ENCODE results near the gene TP53I3. TPM values are rescaled to one million over a fixed set of nuclear protein-coding genes. Genes with fewer than 3 reads are reported as not detected.

The TP53I3 gene, protein sequence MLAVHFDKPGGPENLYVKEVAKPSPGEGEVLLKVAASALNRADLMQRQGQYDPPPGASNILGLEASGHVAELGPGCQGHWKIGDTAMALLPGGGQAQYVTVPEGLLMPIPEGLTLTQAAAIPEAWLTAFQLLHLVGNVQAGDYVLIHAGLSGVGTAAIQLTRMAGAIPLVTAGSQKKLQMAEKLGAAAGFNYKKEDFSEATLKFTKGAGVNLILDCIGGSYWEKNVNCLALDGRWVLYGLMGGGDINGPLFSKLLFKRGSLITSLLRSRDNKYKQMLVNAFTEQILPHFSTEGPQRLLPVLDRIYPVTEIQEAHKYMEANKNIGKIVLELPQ
- 173 to 230 TPM (median 191 TPM) in 5 replicates for total RNA-seq (2022; extraction: Qiagen RNA extraction)

DNA sequence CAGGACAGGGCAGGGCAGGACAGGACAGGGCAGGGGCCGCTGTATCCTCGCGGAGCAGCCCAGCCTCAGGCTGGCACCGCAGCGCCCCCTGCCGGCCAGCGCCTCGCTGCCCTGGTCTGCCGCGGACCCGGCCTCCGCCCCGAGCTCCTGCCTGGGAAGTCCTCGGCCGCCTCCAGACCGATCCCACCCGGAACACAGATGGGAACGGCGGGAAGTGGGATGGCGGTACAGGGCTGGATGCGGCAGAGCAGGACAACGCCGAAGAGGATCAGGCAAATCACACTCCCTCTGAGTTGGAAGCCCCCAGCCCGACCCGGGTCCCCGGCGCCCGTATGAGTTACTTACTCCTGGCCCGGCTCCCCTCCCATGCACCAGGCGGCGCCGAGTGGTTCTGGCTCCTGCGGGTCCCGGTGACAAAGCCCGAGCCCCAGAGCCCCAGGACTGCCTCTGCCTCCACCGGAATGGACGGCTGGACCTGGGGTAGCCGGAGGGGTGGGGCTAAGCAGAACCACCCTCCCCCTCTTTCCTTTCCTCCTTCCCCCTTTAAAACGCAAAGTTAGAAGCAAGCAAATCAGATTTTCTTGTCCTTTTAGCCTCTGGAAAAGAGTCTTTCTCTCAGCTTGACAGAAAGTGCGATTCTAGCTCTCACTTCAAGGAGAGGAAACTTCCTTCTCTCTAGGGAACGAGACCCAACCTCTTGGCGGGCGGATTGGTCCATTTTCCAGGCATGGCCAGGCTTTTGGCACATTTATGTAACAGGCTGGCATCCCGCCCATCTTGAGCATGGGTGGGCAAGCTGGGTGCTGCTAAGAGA lies at the start of gene TP53I3:
TSS of gene TP53I3 (minus strand) at position 449 of the 814 bp plus-strand sequence. CDS start 508 bp downstream, outside the sequence.

DNA sequence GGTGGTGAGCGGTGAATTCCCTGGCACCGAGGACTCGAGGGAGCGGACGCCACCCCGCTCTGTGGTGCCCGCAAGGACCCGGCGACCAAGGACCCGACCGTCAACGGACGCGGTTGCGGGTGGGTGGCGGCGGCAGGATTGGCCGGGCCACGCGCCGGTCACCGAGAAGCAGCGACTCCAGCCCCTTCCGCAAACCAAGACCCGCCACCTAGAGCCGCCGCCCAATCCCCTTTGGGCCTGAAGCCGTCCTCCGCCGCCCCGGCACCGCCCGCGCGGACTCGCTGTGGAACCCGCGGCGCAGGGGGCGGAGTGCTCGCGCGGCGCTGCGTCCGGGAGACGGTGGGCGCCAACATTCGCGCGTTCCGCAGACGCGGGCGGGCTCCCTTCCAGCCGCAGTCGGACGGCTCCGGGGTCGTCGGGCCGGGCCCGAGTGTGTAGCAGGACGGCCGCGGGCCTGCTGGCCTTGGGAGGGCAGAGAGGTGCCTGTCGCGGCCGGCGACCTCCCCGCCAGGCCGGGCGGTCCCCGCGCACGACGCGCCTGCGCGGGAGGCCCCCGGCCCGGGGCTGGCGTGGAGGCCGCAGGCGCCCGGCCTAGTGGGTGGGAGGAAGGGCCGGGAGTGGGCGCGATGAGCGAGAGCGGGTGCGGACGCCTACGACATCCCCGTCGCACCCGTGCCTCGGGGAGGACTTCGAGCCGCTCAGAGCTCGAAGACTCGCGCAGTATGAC lies 38.7 kb upstream of the TP53I3 start, which contains the start of the genes FAM228B and PFN4:
TSS of gene FAM228B (plus strand) at position 275 of the 727 bp plus-strand sequence. CDS start 893 bp downstream, outside the sequence.
TSS of gene PFN4 (minus strand) at position 140 of the 727 bp plus-strand sequence. CDS start 799 bp downstream, outside the sequence.

DNA sequence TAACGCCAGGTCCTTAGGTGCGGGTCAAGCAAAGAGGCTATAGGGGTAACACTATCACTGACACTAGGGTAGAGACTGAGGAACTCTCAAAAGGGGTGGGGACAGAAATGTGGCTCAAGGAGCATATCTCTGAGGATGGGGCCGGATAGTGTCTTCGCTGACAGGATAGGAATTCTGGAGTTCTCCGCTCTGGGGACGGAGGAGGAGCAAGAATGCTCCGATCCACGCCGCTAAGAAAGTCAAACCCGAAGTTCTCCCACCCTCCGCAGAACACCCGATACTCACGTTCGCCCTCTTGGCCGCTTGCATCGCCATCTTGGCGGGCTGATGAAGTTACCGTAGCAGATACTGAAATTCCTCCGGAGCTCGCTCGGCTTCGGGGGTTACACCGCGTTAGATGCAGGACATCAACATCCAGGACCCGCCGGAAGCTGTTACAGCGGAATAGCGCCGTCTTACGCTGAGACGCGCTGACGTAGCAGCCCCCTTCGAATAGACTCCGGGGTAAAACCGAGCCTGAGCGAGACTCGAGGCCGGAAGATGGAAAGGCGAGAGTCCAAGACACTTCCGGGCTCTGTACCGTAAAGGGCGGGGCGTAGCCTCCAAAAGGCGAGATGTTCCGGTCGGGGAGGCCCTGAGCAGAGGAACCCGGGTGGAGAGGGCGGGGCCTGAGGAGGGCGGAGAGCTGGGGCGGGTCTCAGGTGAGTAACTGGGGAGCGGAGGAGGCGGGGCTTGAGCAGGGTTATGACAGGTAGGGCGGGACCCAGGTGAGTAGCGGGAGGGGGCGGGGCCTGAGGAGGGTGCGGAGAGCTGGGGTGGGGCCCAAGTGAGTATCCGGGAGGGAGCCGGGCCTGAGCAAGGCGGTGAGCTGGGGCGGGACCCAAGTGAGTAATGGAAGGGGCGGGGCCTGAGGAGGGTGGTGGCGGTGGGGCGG lies 8.5 kb downstream of the TP53I3 start, which contains the start of gene SF3B6:
TSS of gene SF3B6 (minus strand) at position 412 of the 934 bp plus-strand sequence. CDS start at position 315, 97 bp downstream.

DNA sequence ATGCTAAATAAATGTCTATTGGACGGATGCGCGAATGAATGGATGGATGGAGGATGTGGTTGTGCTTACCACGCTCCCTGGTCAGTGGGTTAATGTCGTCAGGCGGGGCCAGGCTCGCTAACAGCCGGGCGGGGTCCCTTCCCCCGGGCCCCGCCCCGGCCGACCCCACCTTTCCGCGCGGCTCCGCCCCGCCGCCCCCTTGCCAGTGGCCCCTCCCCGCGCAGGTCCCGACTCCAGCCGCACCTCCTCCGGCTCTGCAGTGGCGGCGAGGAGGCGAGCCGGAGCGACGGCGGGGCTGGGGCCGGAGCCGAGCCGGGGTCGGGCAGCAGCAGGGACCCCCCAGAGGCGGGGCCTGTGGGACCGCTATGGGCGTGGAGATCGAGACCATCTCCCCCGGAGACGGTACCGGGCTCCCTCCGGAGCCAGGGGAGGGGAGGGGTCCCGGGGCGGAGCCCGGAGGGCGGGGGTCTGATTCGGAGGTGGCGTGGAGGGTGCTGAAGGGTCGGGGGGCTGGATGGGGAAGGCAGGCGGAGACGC lies 35.1 kb downstream of the TP53I3 start, which contains the start of gene FKBP1B:
TSS of gene FKBP1B (plus strand) at position 257 of the 537 bp plus-strand sequence. CDS start at position 366, 109 bp downstream.

DNA sequence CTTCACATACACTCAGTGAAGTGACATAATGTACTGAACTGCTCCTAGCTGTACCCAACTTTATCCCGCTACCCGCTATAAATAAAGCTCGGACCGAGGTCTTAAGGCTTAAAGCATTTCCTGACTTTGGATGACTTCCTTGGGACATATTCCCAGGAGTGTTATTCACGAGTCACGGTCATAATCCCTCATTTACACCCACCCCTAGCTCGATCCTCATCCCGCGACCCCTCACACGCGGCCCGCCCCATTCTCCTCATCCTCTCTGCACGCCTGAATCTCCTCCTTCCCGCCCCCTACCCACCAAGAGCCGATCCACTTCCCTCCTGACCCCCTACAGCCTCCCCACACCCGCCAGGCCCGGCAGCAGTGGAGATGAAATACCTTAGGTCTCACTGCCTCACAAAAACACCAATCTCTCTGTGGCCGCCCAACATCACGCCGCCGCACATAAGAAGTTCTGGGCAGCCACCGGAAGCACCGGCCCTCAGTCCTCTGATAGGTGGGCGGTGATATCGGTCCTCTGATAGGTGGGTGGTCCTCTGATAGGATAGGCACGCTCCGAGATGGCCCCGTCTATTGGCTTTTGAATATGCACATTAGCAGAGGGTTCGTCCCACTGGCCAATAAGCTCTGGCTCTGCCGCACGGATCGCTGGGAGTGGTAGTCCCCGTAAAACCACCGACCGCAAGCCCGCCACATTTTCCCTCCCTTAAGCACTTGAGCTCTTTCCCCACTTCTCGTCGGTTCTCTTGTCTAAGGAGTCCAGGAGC lies 37.5 kb downstream of the TP53I3 start, which contains the start of gene WDCP:
TSS of gene WDCP (minus strand) at position 462 of the 773 bp plus-strand sequence. CDS start 7,897 bp downstream, outside the sequence.

Other genes with a start within 250 kb of the TP53I3 start
- gene ATAD2B, start 157.7 kb downstream of the TP53I3 start, total RNA-seq (2022; extraction: Qiagen RNA extraction), result 5.2 to 7.8 TPM (median 6.8 TPM) in 5 replicates
- 18.2 to 23.2 TPM (median 19.8 TPM) in 5 replicates for gene UBXN2A, start 144.4 kb downstream of the TP53I3 start, total RNA-seq (2022; extraction: Qiagen RNA extraction)
- gene MFSD2B, start 74.7 kb downstream of the TP53I3 start, total RNA-seq (2022; extraction: Qiagen RNA extraction), result 0.11 to 0.44 TPM (median 0.22 TPM) in 5 replicates
- gene WDCP, start 37.4 kb downstream of the TP53I3 start, total RNA-seq (2022; extraction: Qiagen RNA extraction), result 11.8 to 14.8 TPM (median 12.3 TPM) in 5 replicates
- gene FKBP1B, start 35.1 kb downstream of the TP53I3 start, total RNA-seq (2022; extraction: Qiagen RNA extraction), result 8.7 to 11.7 TPM (median 9.8 TPM) in 5 replicates
- gene SF3B6, start 8.5 kb downstream of the TP53I3 start, total RNA-seq (2022; extraction: Qiagen RNA extraction), result 157 to 224 TPM (median 168 TPM) in 5 replicates
- 0.77 to 1.9 TPM (median 1.2 TPM) in 5 replicates for gene PFN4, start 38.5 kb upstream of the TP53I3 start, total RNA-seq (2022; extraction: Qiagen RNA extraction)
- 1.3 to 3.1 TPM (median 2.1 TPM) in 5 replicates for gene FAM228B, start 38.6 kb upstream of the TP53I3 start, total RNA-seq (2022; extraction: Qiagen RNA extraction)
- gene FAM228A, start 90.2 kb upstream of the TP53I3 start, total RNA-seq (2022; extraction: Qiagen RNA extraction), result not detected in 5 replicates